Body of pancreas (tissue), 4 donors: ENCODE measurements around the gene RUVBL2. TPM values are rescaled to one million over a fixed set of nuclear protein-coding genes. Genes with fewer than 3 reads are reported as not detected.

Source experiments
- ATAC-seq: fragments of 150-250 bp; one replicate; pipeline ENCODE4 v1.9.1; 2016
- DNase-seq, 4 donors: peaks; one replicate each; pipeline ENCODE4 v3.0.0-alpha.2; 2019
- H3K27ac ChIP-seq, 4 donors: fragments of 200-600 bp; sonication (generic); 1 replicate in 3 of 4; 2 replicates in 1 of 4; pipeline versions ENCODE4 v1.5.1 to v1.6.1; 2016 to 2019; ENCODE audit warnings: mild to moderate bottlenecking in 1 of 4, mixed read lengths in 1 of 4, moderate library complexity in 1 of 4
- H3K27me3 ChIP-seq, 2 donors: fragments of 200-600 bp; sonication (generic); one replicate each; pipeline ENCODE4 v1.6.0; 2016; ENCODE audit warnings: mild to moderate bottlenecking in 1 of 2
- H3K36me3 ChIP-seq, 2 donors: fragments of 200-600 bp; sonication (generic); replicated peaks in 1 of 2; 2 replicates each; pipeline ENCODE4 v1.5.1; 2016; ENCODE audit warnings: low read depth in 2 of 2; ENCODE audit not compliant: insufficient read depth in 1 of 2
- H3K4me1 ChIP-seq: fragments of 200-600 bp; sonication (generic); one replicate; pipeline ENCODE4 v1.6.0; 2016
- H3K4me3 ChIP-seq, 2 donors: fragments of 200-600 bp; sonication (generic); 1 replicate in 1 of 2; 2 replicates in 1 of 2; pipeline ENCODE4 v1.5.1; 2016 to 2019
- H3K9me3 ChIP-seq, 3 donors: fragments of 200-600 bp; sonication (generic); 1 replicate in 2 of 3; 2 replicates in 1 of 3; pipeline ENCODE4 v1.5.1; 2016
- POLR2A ChIP-seq, 3 donors: fragments of 450-650 bp; IDR thresholded peaks; one replicate each; pipeline ENCODE4 v1.6.1; 2016; ENCODE audit warnings: antibody characterized with exemption in 3 of 3, mild to moderate bottlenecking in 2 of 3
- WGBS, 2 donors: methylation state at CpG; one replicate each; pipeline ENCODE4 v1.1.5; 2017; 5-methylcytosine and 5-hydroxymethylcytosine counted together
- intact Hi-C: fragments of 100-400 bp; cut with DNase I; formaldehyde crosslinking; loops from one replicate; pipeline ENCODE4 v1.15.1; 2023
- total RNA-seq, 2 donors: library from RNA; depleted of rRNA; stranded (reverse); fragments of >200 nt; gene quantifications; one replicate each; pipeline ENCODE4 v1.1.0, GENCODE V29; 2016
- TF ChIP-seq, protein P1 (sequence below), 7 experiments: fragments of 450-650 bp in 4 of 7; fragments of 200-600 bp in 3 of 7; sonication (generic) in 3 of 7; IDR thresholded peaks; one replicate each; pipeline ENCODE4 v1.5.1; 2016 to 2019; ENCODE audit warnings: antibody characterized with exemption in 7 of 7

The RUVBL2 gene
- total RNA-seq, 2 donors from 2014 or later, result 46.5 to 47.2 TPM

DNA sequence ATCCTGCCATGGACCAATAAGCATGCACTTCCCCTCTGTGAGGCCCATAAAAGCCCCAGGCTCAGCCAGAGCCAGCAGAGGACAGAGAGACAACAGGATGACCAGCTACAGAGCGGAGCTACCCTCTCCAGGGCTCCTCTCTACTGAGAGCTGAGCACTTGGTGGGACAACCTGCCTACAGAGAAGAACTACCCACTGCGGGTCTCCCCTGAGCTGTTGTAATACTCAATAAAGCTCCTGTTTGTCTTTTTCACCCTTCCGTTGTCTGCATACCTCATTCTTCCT, 46.5 kb upstream of the RUVBL2 start:
- Histone ChIP-seq H3K27ac (no peak overlapping the region), H3K9me3 (no peaks in the 10 kb centered on the region), H3K27me3 (no peaks in the 10 kb centered on the region), H3K4me3 (no peak overlapping the region), H3K36me3 (no peaks in the 10 kb centered on the region), H3K4me1 (no peaks in the 10 kb centered on the region)
- TF ChIP-seq, protein P1, sequence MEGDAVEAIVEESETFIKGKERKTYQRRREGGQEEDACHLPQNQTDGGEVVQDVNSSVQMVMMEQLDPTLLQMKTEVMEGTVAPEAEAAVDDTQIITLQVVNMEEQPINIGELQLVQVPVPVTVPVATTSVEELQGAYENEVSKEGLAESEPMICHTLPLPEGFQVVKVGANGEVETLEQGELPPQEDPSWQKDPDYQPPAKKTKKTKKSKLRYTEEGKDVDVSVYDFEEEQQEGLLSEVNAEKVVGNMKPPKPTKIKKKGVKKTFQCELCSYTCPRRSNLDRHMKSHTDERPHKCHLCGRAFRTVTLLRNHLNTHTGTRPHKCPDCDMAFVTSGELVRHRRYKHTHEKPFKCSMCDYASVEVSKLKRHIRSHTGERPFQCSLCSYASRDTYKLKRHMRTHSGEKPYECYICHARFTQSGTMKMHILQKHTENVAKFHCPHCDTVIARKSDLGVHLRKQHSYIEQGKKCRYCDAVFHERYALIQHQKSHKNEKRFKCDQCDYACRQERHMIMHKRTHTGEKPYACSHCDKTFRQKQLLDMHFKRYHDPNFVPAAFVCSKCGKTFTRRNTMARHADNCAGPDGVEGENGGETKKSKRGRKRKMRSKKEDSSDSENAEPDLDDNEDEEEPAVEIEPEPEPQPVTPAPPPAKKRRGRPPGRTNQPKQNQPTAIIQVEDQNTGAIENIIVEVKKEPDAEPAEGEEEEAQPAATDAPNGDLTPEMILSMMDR (IDR thresholded peaks at IDR 0.05), result no peak
- TF ChIP-seq POLR2A (IDR thresholded peaks at IDR 0.05), result no peak
- intact Hi-C loops, result no loop called here
- no peak for ATAC-seq
- DNase-seq, result no peak
- WGBS, 2 donors, result 94 to 100% methylated on average over 3 of the region's 3 CpGs

DNA sequence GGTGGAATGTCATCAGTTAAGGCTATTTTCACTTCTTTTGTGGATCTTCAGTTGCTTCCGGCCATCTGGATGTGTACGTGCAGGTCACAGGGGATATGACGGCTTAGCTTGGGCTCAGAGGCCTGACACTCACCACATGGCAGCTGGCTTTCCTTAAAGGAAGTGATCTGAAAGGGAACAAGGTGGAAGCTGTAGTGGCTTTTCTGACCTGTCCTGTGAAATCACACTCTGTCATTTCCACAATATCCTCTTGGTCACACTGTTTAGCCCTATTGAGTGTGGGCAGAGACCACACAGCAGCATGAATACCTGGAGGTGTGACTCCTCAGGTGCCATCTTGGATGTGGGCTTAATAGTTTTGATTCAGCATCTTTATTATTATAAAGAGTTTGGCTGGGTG, 43.5 kb upstream of the RUVBL2 start:
- WGBS, 2 donors, result 77 to 82% methylated on average over 3 of the region's 3 CpGs

DNA sequence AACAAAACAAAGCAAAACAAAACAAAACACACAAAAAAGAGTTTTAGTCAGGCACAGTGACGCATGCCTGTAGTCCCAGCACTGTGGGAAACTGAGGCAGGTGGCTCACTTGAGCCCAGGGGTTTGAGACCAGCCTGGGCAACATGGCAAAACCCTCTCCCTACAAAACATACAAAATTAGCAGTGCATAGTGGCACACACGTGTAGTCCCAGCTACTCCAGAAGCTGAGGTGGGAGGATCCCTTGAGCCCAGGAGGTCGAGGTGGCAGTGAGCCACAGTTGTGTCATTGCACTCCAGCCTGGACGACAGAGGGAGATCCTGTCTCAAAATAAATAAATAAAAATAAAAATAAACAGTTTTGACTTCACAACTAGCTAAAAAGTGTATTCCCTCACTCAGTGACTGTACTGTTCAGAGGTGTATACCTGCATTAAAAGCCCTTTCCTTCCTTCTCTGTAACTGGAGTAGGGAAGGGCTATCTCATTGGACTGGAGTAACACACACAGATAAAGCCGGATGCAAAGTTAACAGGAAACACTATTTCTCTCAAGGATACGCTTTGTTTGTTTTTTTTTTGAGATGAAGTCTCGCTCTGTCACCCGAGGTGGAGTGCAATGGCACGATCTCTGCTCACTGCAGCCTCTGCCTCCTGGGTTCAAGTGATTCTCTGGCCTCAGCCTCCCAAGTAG, 42.7 kb upstream of the RUVBL2 start:
- no peak for TF ChIP-seq POLR2A (IDR thresholded peaks at IDR 0.05)
- TF ChIP-seq, protein P1 (IDR thresholded peaks at IDR 0.05), result no peak
- DNase-seq (no peak), ATAC-seq (no peak)
- Histone ChIP-seq H3K27ac (no peak overlapping the region), H3K4me1 (peaks cover 15% of the 10 kb centered on the region), H3K9me3 (no peaks in the 10 kb centered on the region), H3K4me3 (no peak overlapping the region), H3K36me3 (no peaks in the 10 kb centered on the region), H3K27me3 (no peaks in the 10 kb centered on the region)
- intact Hi-C loops, result no loop called here
- 48% methylated on average over 9 of the region's 9 CpGs for WGBS, 2 donors

More for the DNA sequence above, 43.5 kb upstream of the RUVBL2 start:
- ATAC-seq (no peak), DNase-seq (no peak)
- H3K9me3 ChIP-seq, result no peaks in the 10 kb centered on the region
- H3K27ac ChIP-seq, result no peak overlapping the region
- no peak for TF ChIP-seq POLR2A (IDR thresholded peaks at IDR 0.05)
- TF ChIP-seq, protein P1 (IDR thresholded peaks at IDR 0.05), result no peak
- no peak overlapping the region for H3K4me3 ChIP-seq
- intact Hi-C loops, result no loop called here
- H3K36me3 ChIP-seq, result no peaks in the 10 kb centered on the region
- H3K27me3 ChIP-seq, result no peaks in the 10 kb centered on the region
- H3K4me1 ChIP-seq, result peaks cover 6% of the 10 kb centered on the region

DNA sequence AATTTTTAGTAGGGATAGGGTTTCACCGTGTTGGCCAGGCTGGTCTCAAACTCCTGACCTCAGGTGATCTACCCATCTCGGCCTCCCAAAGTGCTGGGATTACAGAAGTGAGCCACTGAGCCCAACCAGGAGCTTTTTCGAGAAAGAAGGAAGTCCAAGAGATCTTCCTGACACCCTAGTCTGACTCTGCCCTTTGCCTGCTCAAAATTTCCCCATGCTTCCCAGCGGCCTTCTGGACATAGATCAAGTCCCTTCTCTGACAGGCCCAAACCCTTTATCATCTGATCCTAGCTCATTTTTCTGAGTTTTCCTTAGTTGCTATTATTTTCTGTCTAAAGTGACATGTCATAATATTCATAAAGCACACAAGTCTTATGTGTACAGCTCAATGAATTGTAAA, 40.5 kb upstream of the RUVBL2 start:
- no peaks in the 10 kb centered on the region for H3K36me3 ChIP-seq
- H3K9me3 ChIP-seq, result no peaks in the 10 kb centered on the region
- WGBS, 2 donors, result 77 to 79% methylated on average over 3 to 4 of the region's 4 CpGs
- no peak for TF ChIP-seq POLR2A (IDR thresholded peaks at IDR 0.05)
- TF ChIP-seq, protein P1 (IDR thresholded peaks at IDR 0.05), result no peak
- H3K27me3 ChIP-seq, result no peaks in the 10 kb centered on the region
- H3K4me1 ChIP-seq, result peaks cover 18% of the 10 kb centered on the region
- ATAC-seq, result no peak
- intact Hi-C loops, result no loop called here
- H3K4me3 ChIP-seq, result no peak overlapping the region
- no peak for DNase-seq
- no peak overlapping the region for H3K27ac ChIP-seq

DNA sequence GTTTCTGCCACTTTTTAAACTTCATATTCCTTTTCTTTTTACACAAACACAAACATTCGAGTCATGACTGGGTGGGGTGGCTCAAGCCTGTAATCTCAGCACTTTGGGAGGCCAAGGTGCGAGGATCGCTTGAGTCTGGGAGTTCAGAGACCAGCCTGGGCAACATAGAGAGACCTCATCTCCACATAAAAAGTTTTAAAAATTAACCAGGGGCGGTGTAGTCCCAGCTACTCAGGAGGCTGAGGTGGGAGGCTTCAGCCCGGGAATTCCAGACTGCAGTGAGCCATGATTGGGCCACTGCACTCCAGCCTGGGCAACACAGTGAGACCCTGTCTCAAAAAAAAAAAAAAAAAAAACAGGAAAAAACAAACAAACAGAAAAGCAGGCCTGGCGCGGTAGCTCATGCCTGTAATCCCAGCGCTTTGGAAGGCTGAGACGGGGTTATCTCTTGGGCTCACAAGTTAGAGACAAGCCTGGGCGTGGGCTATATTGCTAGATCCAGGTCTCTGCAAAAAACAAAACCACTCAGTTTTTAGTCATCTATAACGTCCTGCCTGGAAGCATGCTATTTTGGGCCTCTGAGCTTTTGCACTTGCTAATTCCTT, 39.6 kb upstream of the RUVBL2 start:
- Histone ChIP-seq H3K36me3 (no peaks in the 10 kb centered on the region), H3K9me3 (no peaks in the 10 kb centered on the region), H3K27me3 (no peaks in the 10 kb centered on the region), H3K4me3 (no peak overlapping the region), H3K4me1 (peaks cover 18% of the 10 kb centered on the region), H3K27ac (peak overlapping the region in 3 of 4 donors; percentile 16 to 74 (median 68))
- ATAC-seq (no peak), DNase-seq (peak in 2 of 4 donors; percentile 13 to 21)
- 49 to 54% methylated on average over 11 of the region's 11 CpGs for WGBS, 2 donors
- intact Hi-C loops, result no loop called here
- TF ChIP-seq, protein P1 (IDR thresholded peaks at IDR 0.05), result no peak
- no peak for TF ChIP-seq POLR2A (IDR thresholded peaks at IDR 0.05)
